ENCODE results near the gene WNT16.

DNA sequence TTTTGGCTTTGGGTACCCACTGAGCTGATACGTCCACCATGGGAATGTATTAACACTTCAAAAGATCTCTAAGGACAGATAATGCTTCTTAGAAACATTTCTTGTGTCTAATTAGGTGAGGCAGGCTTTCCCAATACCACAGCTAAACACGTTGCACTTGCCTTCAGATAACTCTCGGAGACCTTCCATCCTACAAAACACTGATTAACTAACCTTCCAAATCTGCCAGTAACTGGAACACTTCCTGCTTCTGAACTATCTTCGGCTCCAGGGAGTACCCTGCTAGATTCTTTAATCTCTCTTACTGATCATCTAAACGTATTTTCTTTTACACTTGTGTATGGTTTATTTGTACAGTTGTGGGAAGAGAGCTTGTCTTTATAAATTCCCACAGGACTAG, 1.1 kb upstream of the WNT16 start:
- TF ChIP-seq EZH2 (IDR thresholded peaks at IDR 0.05; ENCODE audit: low read length, missing control alignments), result no peak
- TF ChIP-seq, protein P1, sequence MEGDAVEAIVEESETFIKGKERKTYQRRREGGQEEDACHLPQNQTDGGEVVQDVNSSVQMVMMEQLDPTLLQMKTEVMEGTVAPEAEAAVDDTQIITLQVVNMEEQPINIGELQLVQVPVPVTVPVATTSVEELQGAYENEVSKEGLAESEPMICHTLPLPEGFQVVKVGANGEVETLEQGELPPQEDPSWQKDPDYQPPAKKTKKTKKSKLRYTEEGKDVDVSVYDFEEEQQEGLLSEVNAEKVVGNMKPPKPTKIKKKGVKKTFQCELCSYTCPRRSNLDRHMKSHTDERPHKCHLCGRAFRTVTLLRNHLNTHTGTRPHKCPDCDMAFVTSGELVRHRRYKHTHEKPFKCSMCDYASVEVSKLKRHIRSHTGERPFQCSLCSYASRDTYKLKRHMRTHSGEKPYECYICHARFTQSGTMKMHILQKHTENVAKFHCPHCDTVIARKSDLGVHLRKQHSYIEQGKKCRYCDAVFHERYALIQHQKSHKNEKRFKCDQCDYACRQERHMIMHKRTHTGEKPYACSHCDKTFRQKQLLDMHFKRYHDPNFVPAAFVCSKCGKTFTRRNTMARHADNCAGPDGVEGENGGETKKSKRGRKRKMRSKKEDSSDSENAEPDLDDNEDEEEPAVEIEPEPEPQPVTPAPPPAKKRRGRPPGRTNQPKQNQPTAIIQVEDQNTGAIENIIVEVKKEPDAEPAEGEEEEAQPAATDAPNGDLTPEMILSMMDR (conservative IDR thresholded peaks at IDR 0.05 in 1 of 2, IDR thresholded peaks at IDR 0.05 in 1 of 2; ENCODE audit: low read depth in 1 of 2, low read length in 2 of 2), result no peak

Data from fibroblast of lung (primary cell).